Transverse colon (tissue), 3 donors: Measurements from ENCODE around the gene WASL.

Experiments used
- CTCF ChIP-seq, 5 experiments: fragments of 200-600 bp in 3 of 5; fragments of 450-650 bp in 2 of 5; sonication (generic) in 3 of 5; IDR thresholded peaks; 1 replicate in 2 of 5; 2 replicates in 3 of 5; pipeline ENCODE4 v1.5.1; 2016 to 2017; ENCODE audit warnings: antibody characterized with exemption in 5 of 5, inconsistent platforms in 3 of 5, mild to moderate bottlenecking in 2 of 5, moderate library complexity in 1 of 5
- EP300 ChIP-seq: sonication (generic); formaldehyde crosslinking; IDR thresholded peaks from one replicate; pipeline ENCODE4 v1.6.1; 2017; ENCODE audit warnings: antibody characterized with exemption, low read depth
- POLR2A ChIP-seq: fragments of 450-650 bp; IDR thresholded peaks from one replicate; pipeline ENCODE4 v1.6.1; 2016; ENCODE audit warnings: antibody characterized with exemption, mild to moderate bottlenecking, moderate library complexity

GRCh38 chr7:123665157-123665556, 83.6 kb downstream of the WASL start:
- TF ChIP-seq POLR2A (no peak), CTCF (IDR thresholded peaks at IDR 0.05) (no peak), EP300 (no peak)
